B cell (primary cell): ENCODE results near the gene CAPN10.

ENCODE experiments used
- CTCF ChIP-seq: fragments of 200-600 bp; IDR thresholded peaks from one replicate; pipeline ENCODE4 v1.8.0; 2022; ENCODE audit warnings: antibody characterized with exemption, mild to moderate bottlenecking
- EZH2 ChIP-seq: IDR thresholded peaks from 2 replicates; pipeline ENCODE4 v1.6.1; 2012; ENCODE audit warnings: borderline replicate concordance, low read depth, mild to moderate bottlenecking, moderate library complexity, low read length; ENCODE audit not compliant: insufficient read depth, poor library complexity, severe bottlenecking

DNA sequence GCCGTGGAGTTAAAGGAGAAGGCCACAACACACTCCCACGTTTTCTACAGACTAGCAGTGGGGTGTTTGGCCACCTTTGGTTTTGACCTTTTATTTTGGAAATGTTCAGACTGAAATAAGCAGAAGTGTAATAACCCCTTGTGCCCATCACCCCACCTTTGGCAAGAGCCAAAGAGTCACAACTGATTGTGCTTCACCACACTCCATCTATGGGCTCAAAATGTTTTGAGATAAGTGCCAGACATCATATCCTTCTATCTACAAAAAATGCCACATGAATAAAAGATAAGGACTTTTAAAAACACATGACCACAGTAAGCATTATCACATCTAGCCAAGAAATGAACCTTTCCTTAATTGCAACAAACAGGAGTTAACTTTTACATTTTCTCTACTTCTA lies 28.9 kb downstream of the CAPN10 start:
- no peak for TF ChIP-seq CTCF
- TF ChIP-seq EZH2: no peak
